HTR-8/SVneo (cell line): ENCODE measurements around the gene EFNB1.

Experiments used
- DNase-seq: peaks from one replicate; pipeline ENCODE4 v3.0.0; 2011; ENCODE audit warnings: low spot score, mixed read lengths; ENCODE audit not compliant: insufficient read length
- FAIRE-seq: peaks from 2 replicates; lab custom pipeline; 2011; peaks lifted over from hg19 to GRCh38; lab: Jason Lieb, UNC

EFNB1 gene

GRCh38 chrX:68841251-68842049, 12.6 kb downstream of the EFNB1 start:
- DNase-seq (no peak), FAIRE-seq (no peak)

- DNase-seq (no peak), FAIRE-seq (no peak)
Measured at GRCh38 chrX:68842351-68842750, 13.5 kb downstream of the EFNB1 start.

- no peak for FAIRE-seq
- no peak for DNase-seq
Measured at GRCh38 chrX:68842781-68843581, 14.2 kb downstream of the EFNB1 start.

GRCh38 chrX:68843992-68844391, 15.2 kb downstream of the EFNB1 start:
- FAIRE-seq (no peak), DNase-seq (no peak)

- FAIRE-seq, result no peak
- DNase-seq, result no peak
Measured at GRCh38 chrX:68844581-68844980, 15.8 kb downstream of the EFNB1 start.

GRCh38 chrX:68846536-68846935, 17.7 kb downstream of the EFNB1 start:
- FAIRE-seq (no peak), DNase-seq (no peak)

- DNase-seq (no peak), FAIRE-seq (no peak)
Measured at GRCh38 chrX:68847172-68847571, 18.4 kb downstream of the EFNB1 start.

GRCh38 chrX:68848189-68848940, 19.5 kb downstream of the EFNB1 start:
- no peak for DNase-seq
- FAIRE-seq, result no peak

- no peak for FAIRE-seq
- DNase-seq, result no peak
Measured at GRCh38 chrX:68851082-68851481, 22.3 kb downstream of the EFNB1 start.

- FAIRE-seq, result no peak
Measured at GRCh38 chrX:68852046-68852445, 23.2 kb downstream of the EFNB1 start.

GRCh38 chrX:68853665-68854251, 24.9 kb downstream of the EFNB1 start:
- no peak for FAIRE-seq
- no peak for DNase-seq

More at GRCh38 chrX:68852046-68852445, 23.2 kb downstream of the EFNB1 start:
- no peak for DNase-seq

- no peak for DNase-seq
- FAIRE-seq, result no peak
Measured at GRCh38 chrX:68865300-68865699, 36.5 kb downstream of the EFNB1 start.

GRCh38 chrX:68865926-68866325, 37.1 kb downstream of the EFNB1 start:
- FAIRE-seq (no peak), DNase-seq (no peak)

GRCh38 chrX:68867458-68868112, 38.8 kb downstream of the EFNB1 start:
- no peak for FAIRE-seq

GRCh38 chrX:68868316-68868715, 39.5 kb downstream of the EFNB1 start:
- FAIRE-seq, result no peak
- no peak for DNase-seq

More at GRCh38 chrX:68867458-68868112, 38.8 kb downstream of the EFNB1 start:
- DNase-seq, result no peak

- FAIRE-seq (no peak), DNase-seq (no peak)
Measured at GRCh38 chrX:68868902-68869800, 40.3 kb downstream of the EFNB1 start.

- FAIRE-seq, result no peak
- DNase-seq, result no peak
Measured at GRCh38 chrX:68870357-68870756, 41.5 kb downstream of the EFNB1 start.

GRCh38 chrX:68872171-68872570, 43.4 kb downstream of the EFNB1 start:
- no peak for DNase-seq
- no peak for FAIRE-seq

- DNase-seq, result no peak
- no peak for FAIRE-seq
Measured at GRCh38 chrX:68874076-68874475, 45.3 kb downstream of the EFNB1 start.
